ENCODE data around the gene IFI6.

Gene IFI6

GRCh38 chr1:27672750-27673112, 739 bp upstream of the IFI6 start:
- DNase-seq (ENCODE audit: low read depth, low spot score): no peak

- no peak for DNase-seq (ENCODE audit: low read depth, low spot score)
Observed at GRCh38 chr1:27669876-27670275, 2.1 kb downstream of the IFI6 start.

GRCh38 chr1:27668808-27669723, 2.9 kb downstream of the IFI6 start:
- no peak for DNase-seq (ENCODE audit: low read depth, low spot score)

- DNase-seq (ENCODE audit: low read depth, low spot score): no peak
Observed at GRCh38 chr1:27668121-27668807, 3.7 kb downstream of the IFI6 start.

GRCh38 chr1:27666791-27667254, 5.2 kb downstream of the IFI6 start:
- DNase-seq (ENCODE audit: low read depth, low spot score): no peak

GRCh38 chr1:27666294-27666693, 5.7 kb downstream of the IFI6 start:
- no peak for DNase-seq (ENCODE audit: low read depth, low spot score)

GRCh38 chr1:27665016-27665651, 6.9 kb downstream of the IFI6 start:
- DNase-seq (ENCODE audit: low read depth, low spot score): no peak

GRCh38 chr1:27664291-27664690, 7.7 kb downstream of the IFI6 start:
- DNase-seq (ENCODE audit: low read depth, low spot score): no peak

- DNase-seq (ENCODE audit: low read depth, low spot score): no peak
Observed at GRCh38 chr1:27662707-27663393, 9.1 kb downstream of the IFI6 start.

GRCh38 chr1:27662261-27662660, 9.7 kb downstream of the IFI6 start:
- DNase-seq (ENCODE audit: low read depth, low spot score): no peak

GRCh38 chr1:27661412-27662075, 10.4 kb downstream of the IFI6 start:
- DNase-seq (ENCODE audit: low read depth, low spot score): no peak

- no peak for DNase-seq (ENCODE audit: low read depth, low spot score)
Observed at GRCh38 chr1:27660300-27660835, 11.6 kb downstream of the IFI6 start.

GRCh38 chr1:27659497-27660299, 12.3 kb downstream of the IFI6 start:
- no peak for DNase-seq (ENCODE audit: low read depth, low spot score)

- no peak for DNase-seq (ENCODE audit: low read depth, low spot score)
Observed at GRCh38 chr1:27658951-27659496, 13.0 kb downstream of the IFI6 start.

GRCh38 chr1:27656157-27656893, 15.7 kb downstream of the IFI6 start:
- peak; percentile 91 for DNase-seq (ENCODE audit: low read depth, low spot score)

- no peak for DNase-seq (ENCODE audit: low read depth, low spot score)
Observed at GRCh38 chr1:27655151-27655937, 16.6 kb downstream of the IFI6 start.

GRCh38 chr1:27652111-27652864, 19.7 kb downstream of the IFI6 start:
- no peak for DNase-seq (ENCODE audit: low read depth, low spot score)

All from iPS DF 19.7 (cell line).